Lung (tissue), 12 donors: Measurements from ENCODE around the gene MBD1. TPM values are rescaled to one million over a fixed set of nuclear protein-coding genes. Genes with fewer than 3 reads are reported as not detected.

Source experiments
- ATAC-seq: fragments of 200-7000 bp; cut with Tn5 transposase; one replicate; pipeline ENCODE4 v1.9.1; 2020; ENCODE audit warnings: moderate number of reproducible peaks; ENCODE audit not compliant: insufficient read depth, low FRiP score
- DNase-seq, 3 donors: peaks; one replicate each; pipeline ENCODE4 v3.0.0-alpha.2; 2013 to 2017
- H3K27ac ChIP-seq, 2 donors: one replicate each; pipeline ENCODE4 v1.5.1; 2013; ENCODE audit warnings: mild to moderate bottlenecking in 2 of 2, moderate library complexity in 2 of 2, control low read depth in 1 of 2, inconsistent platforms in 1 of 2, low read depth in 1 of 2, low read length in 1 of 2
- H3K27me3 ChIP-seq, 3 donors: one replicate each; pipeline ENCODE4 v1.5.1; 2013; ENCODE audit warnings: low read length in 2 of 3; ENCODE audit not compliant: control insufficient read depth in 3 of 3, insufficient read depth in 3 of 3
- H3K36me3 ChIP-seq, 4 donors: one replicate each; pipeline ENCODE4 v1.5.1; 2013; ENCODE audit warnings: low read length in 4 of 4, mild to moderate bottlenecking in 1 of 4, moderate library complexity in 1 of 4; ENCODE audit not compliant: control insufficient read depth in 4 of 4, insufficient read depth in 4 of 4
- H3K4me1 ChIP-seq, 5 donors: one replicate each; pipeline ENCODE4 v1.5.1; 2013; ENCODE audit warnings: low read length in 5 of 5, mild to moderate bottlenecking in 2 of 5, moderate library complexity in 1 of 5; ENCODE audit not compliant: control insufficient read depth in 5 of 5, insufficient read depth in 5 of 5
- H3K4me3 ChIP-seq: one replicate; pipeline ENCODE4 v1.5.1; 2013; ENCODE audit warnings: mild to moderate bottlenecking, control low read depth, moderate library complexity
- H3K9ac ChIP-seq, 2 donors: one replicate each; pipeline ENCODE4 v1.5.1; 2013; ENCODE audit warnings: low read length in 2 of 2, control low read depth in 1 of 2; ENCODE audit not compliant: insufficient read depth in 1 of 2
- H3K9me3 ChIP-seq, 4 donors: one replicate each; pipeline ENCODE4 v1.5.1; 2013; ENCODE audit warnings: low read length in 3 of 4, mild to moderate bottlenecking in 1 of 4, moderate library complexity in 1 of 4; ENCODE audit not compliant: control insufficient read depth in 4 of 4, insufficient read depth in 3 of 4
- WGBS, 2 donors: extraction: QIAGEN DNeasy Blood & Tissue Kit; methylation state at CpG; one replicate each; pipeline ENCODE4 v1.1.7; 2013; 5-methylcytosine and 5-hydroxymethylcytosine counted together
- polyA plus RNA-seq, 2 donors: library from polyadenylated mRNA; stranded (reverse); fragments of 200-250 nt; gene quantifications; one replicate each; pipeline ENCODE4 v1.2.1, GENCODE V29; 2013
- total RNA-seq, 2 donors: library from RNA; depleted of rRNA in 1 of 2; stranded (reverse); fragments of >200 nt in 1 of 2; gene quantifications; one replicate each; pipeline ENCODE4 v1.2.1, GENCODE V29; 2014 to 2021
- TF ChIP-seq, protein P1 (sequence below): IDR thresholded peaks from 2 replicates; pipeline ENCODE4 v1.5.1; 2012; ENCODE audit warnings: mild to moderate bottlenecking; ENCODE audit errors: control extremely low read depth, extremely low read depth
- donor health status: control.
- donor health status: control.
- donor health status: Bipolar disorder and iron deficiency.
- donor health status: healthy.
- donor health status: DM: yes; HTN: yes; CAD: no.

MBD1 gene
- total and polyA plus RNA-seq, 4 donors = 24.0 to 81.5 (median 59.1) TPM

GRCh38 chr18:50274044-50274442 lies 7.3 kb downstream of the MBD1 start:
- TF ChIP-seq, protein P1, sequence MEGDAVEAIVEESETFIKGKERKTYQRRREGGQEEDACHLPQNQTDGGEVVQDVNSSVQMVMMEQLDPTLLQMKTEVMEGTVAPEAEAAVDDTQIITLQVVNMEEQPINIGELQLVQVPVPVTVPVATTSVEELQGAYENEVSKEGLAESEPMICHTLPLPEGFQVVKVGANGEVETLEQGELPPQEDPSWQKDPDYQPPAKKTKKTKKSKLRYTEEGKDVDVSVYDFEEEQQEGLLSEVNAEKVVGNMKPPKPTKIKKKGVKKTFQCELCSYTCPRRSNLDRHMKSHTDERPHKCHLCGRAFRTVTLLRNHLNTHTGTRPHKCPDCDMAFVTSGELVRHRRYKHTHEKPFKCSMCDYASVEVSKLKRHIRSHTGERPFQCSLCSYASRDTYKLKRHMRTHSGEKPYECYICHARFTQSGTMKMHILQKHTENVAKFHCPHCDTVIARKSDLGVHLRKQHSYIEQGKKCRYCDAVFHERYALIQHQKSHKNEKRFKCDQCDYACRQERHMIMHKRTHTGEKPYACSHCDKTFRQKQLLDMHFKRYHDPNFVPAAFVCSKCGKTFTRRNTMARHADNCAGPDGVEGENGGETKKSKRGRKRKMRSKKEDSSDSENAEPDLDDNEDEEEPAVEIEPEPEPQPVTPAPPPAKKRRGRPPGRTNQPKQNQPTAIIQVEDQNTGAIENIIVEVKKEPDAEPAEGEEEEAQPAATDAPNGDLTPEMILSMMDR = no peak
- DNase-seq (no peak), ATAC-seq (no peak)
- H3K36me3 ChIP-seq = peaks cover 31 to 69% (median 65%) of the 10 kb centered on the region in 4 donors
- H3K27ac ChIP-seq = no peak overlapping the region
- H3K4me1 ChIP-seq = peaks cover 0 to under 1% (median 0%) of the 10 kb centered on the region in 5 donors
- no peak overlapping the region for H3K4me3 ChIP-seq
- no peaks in the 10 kb centered on the region for H3K27me3 ChIP-seq
- H3K9ac ChIP-seq = no peak overlapping the region
- 97% methylated on average over 17 of the region's 17 CpGs for WGBS, 2 donors
- H3K9me3 ChIP-seq = no peaks in the 10 kb centered on the region

DNA sequence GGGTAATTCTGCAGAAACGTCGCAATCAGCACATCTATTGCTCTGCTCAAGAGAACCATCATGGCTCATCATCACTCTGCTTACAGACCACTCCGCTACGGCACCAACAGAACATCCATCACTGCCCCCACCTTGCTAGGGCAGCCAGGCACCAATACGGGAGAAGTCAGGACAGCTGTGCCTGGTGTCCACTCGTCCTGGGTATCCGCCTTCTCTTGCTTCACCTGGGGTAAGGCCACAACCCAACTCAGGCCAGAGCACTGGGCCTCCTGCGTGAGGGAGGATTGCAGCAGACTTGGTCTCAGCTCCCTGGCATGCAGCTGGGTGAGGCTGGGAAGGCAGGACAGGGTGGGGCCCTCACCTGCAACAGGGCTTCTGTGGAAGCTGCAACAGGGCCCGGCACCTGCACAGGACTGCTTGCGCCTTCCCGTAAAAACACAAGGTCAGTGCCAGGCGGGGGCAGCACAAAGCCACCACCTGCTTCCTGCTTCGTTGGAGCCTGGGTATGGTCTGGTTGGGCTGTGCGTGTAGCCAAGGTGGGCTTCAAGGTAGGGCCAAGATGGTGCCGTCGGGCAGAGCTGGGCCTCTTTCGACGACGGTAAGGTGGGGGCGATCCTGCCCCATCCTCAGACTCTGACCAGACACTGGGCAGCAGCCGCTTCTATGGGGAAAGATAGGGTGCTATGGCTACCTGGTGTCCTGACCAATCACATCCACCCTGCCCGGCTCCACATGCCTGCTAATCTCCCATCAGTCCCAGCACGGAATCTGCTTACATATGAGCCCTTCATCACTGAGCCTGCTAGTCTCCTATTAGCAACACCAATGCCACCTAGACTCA lies 7.9 kb downstream of the MBD1 start:
- WGBS, 2 donors = 95% methylated on average over 23 of the region's 23 CpGs

DNA sequence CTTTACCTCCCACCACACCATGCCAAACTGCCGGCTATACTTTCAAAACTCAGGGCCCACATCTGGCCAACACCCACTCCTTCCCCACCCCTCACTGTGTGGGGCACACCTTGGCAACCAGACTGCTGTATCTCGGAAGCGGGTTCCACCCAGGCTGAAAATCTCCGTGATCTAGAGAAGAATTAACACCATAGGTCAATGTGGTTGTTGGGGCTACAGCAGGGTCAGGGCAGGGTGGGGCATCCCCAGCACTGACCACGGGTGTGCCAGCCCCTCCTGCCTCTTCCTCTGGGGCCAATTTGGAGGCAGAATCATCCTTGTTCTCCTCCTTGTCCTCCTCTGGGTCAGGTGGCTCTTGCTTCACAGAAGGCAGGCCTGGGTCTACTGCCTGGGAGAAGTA lies 8.8 kb downstream of the MBD1 start:
- Histone ChIP-seq H3K4me3 (no peak overlapping the region), H3K27ac (no peak overlapping the region), H3K9ac (no peak overlapping the region), H3K27me3 (no peaks in the 10 kb centered on the region), H3K9me3 (no peaks in the 10 kb centered on the region), H3K36me3 (peaks cover 32 to 66% (median 64%) of the 10 kb centered on the region in 4 donors), H3K4me1 (no peaks in the 10 kb centered on the region)
- WGBS, 2 donors = 88 to 94% methylated on average over 5 of the region's 5 CpGs
- TF ChIP-seq, protein P1 = no peak
- DNase-seq (no peak), ATAC-seq (no peak)

More for the DNA sequence above, 7.9 kb downstream of the MBD1 start:
- TF ChIP-seq, protein P1 = no peak
- DNase-seq (no peak), ATAC-seq (no peak)
- no peaks in the 10 kb centered on the region for H3K4me1 ChIP-seq
- H3K9me3 ChIP-seq = no peaks in the 10 kb centered on the region
- H3K27ac ChIP-seq = no peak overlapping the region
- no peaks in the 10 kb centered on the region for H3K27me3 ChIP-seq
- H3K36me3 ChIP-seq = peaks cover 32 to 69% (median 64%) of the 10 kb centered on the region in 4 donors
- H3K9ac ChIP-seq = no peak overlapping the region
- no peak overlapping the region for H3K4me3 ChIP-seq
